Heart right ventricle (tissue), 16 donors: ENCODE results near the gene PPP1R36. TPM values are rescaled to one million over a fixed set of nuclear protein-coding genes. Genes with fewer than 3 reads are reported as not detected.
"Not testable (repeated sequence)": the region's sequence is repeated elsewhere in the genome, so short reads cannot be mapped to it uniquely, and the experiment has no call there.

Source experiments
- ATAC-seq, 8 donors: fragments of 200-7000 bp; cut with Tn5 transposase; one replicate each; pipeline ENCODE4 v1.9.1; 2020; ENCODE audit warnings: mild to moderate bottlenecking in 8 of 8, moderate library complexity in 8 of 8, moderate number of reproducible peaks in 1 of 8
- DNase-seq, 2 donors: peaks; one replicate each; pipeline ENCODE4 v3.0.0-alpha.2; 2020
- H3K27ac ChIP-seq, 10 donors: fragments of 200-600 bp; sonication (generic) in 2 of 10; one replicate each; pipeline versions ENCODE4 v1.5.0 to v1.8.0; 2020 to 2022; ENCODE audit warnings: mild to moderate bottlenecking in 3 of 10
- H3K27me3 ChIP-seq, 7 donors: fragments of 200-600 bp; one replicate each; pipeline ENCODE4 v1.8.0; 2021 to 2022; ENCODE audit warnings: mild to moderate bottlenecking in 2 of 7
- H3K36me3 ChIP-seq, 9 donors: fragments of 200-600 bp; sonication (generic) in 1 of 9; one replicate each; pipeline versions ENCODE4 v1.5.0 to v1.8.0; 2020 to 2022; ENCODE audit warnings: mild to moderate bottlenecking in 2 of 9
- H3K4me1 ChIP-seq, 9 donors: fragments of 200-600 bp; sonication (generic) in 1 of 9; one replicate each; pipeline versions ENCODE4 v1.5.0 to v1.8.0; 2020 to 2022; ENCODE audit warnings: mild to moderate bottlenecking in 4 of 9
- H3K4me3 ChIP-seq, 10 donors: fragments of 200-600 bp; sonication (generic) in 2 of 10; one replicate each; pipeline versions ENCODE4 v1.5.0 to v1.8.0; 2020 to 2022; ENCODE audit warnings: mild to moderate bottlenecking in 7 of 10, moderate library complexity in 2 of 10
- H3K9me3 ChIP-seq, 11 donors: fragments of 200-600 bp in 10 of 11; sonication (generic) in 2 of 11; one replicate each; pipeline versions ENCODE4 v1.5.0 to v1.8.0; 2013 to 2022; ENCODE audit warnings: mild to moderate bottlenecking in 2 of 11, control low read depth in 1 of 11, moderate library complexity in 1 of 11
- CTCF ChIP-seq, 9 donors: fragments of 200-600 bp; sonication (generic) in 2 of 9; IDR thresholded peaks; one replicate each; pipeline versions ENCODE4 v1.5.0 to v1.8.0; 2021 to 2022; ENCODE audit warnings: antibody characterized with exemption in 9 of 9, mild to moderate bottlenecking in 5 of 9, moderate library complexity in 1 of 9
- WGBS, 2 donors: extraction: QIAGEN DNeasy Blood & Tissue Kit; methylation state at CpG; one replicate each; pipeline ENCODE4 v1.1.7; 2013; ENCODE audit warnings: inconsistent platforms in 1 of 2; 5-methylcytosine and 5-hydroxymethylcytosine counted together
- intact Hi-C, 10 donors: fragments of 100-400 bp; cut with DNase I; formaldehyde crosslinking; loops; one replicate each; pipeline versions ENCODE4 v1.11.1 to v1.14.2; 2022
- polyA plus RNA-seq, 2 donors: library from polyadenylated mRNA; stranded (reverse); fragments of 200-250 nt; gene quantifications; one replicate each; pipeline ENCODE4 v1.2.3, GENCODE V29; 2013
- total RNA-seq, 10 donors: library from RNA; stranded (reverse); fragmentation: NEBNext Ultra II Directional in 3 of 10; extraction: Animal tissue kit (Norgen Biotek cat#: 25700) in 3 of 10; gene quantifications; one replicate each; pipeline versions ENCODE4 v1.2.1 to v1.2.4, GENCODE V29; 2021 to 2023
- donor health status: Arrhythmogenic right ventricular cardiomyopathy.
- donor health status: ischemic (EF 13 %, LVEDD 7.1; RV severe dilation, severe dysfunction).
- donor health status: healthy with polysubstance abuse.
- donor health status: DM: no; HTN: yes; CAD: no.
- donor health status: DM: no; HTN: no; CAD: no.
- donor health status: ischemic (EF 25% LVEDD 6.9; RV normal size, moderate dysfunction).
- donor health status: ischemic (EF 25% LVEDD 5.7; RV mildly dilated, moderate dysfunction).
- donor health status: healthy.
- donor health status: DM: yes; HTN: yes; CAD: no.
- donor health status: Ischemic cardiomyopathy.
- donor health status: ischemic (EF 35%, LVEDD 5.7; RV mildly dilated, moderate dysfunction).
- donor health status: nonischemic (EF 11% LVEDD 7.7; RV severe dilation, severe dysfunction).
- donor health status: DM: yes; HTN: yes; CAD: no.
- donor health status: PGD.
- donor health status: ischemic (EF 29% LVEDD 5.4; RV normal size, mild dysfunction).
- donor health status: nonischemic (EF 23%, LVEDD 6.1; RV moderate dilation, normal function).

PPP1R36 gene
- total and polyA plus RNA-seq, 12 donors = 0.07 to 0.85 (median 0.49) TPM; not detected in 2

- H3K27me3 ChIP-seq = no peaks in the 10 kb centered on the region
- H3K4me3 ChIP-seq = no peak overlapping the region
- peak in 7 of 8 donors; percentile 43 to 81 (median 54) for ATAC-seq
- peak overlapping the region in 1 of 10 donors; percentile 28 for H3K27ac ChIP-seq
- intact Hi-C loops = no loop called here
- no peaks in the 10 kb centered on the region for H3K9me3 ChIP-seq
- peaks cover 0 to 4% (median 0%) of the 10 kb centered on the region in 9 donors for H3K4me1 ChIP-seq
- 65 to 67% methylated on average over 15 of the region's 15 CpGs for WGBS, 2 donors
- peak in 1 of 2 donors; percentile 31 for DNase-seq
- no peaks in the 10 kb centered on the region for H3K36me3 ChIP-seq
- no peak for TF ChIP-seq CTCF (IDR thresholded peaks at IDR 0.05)
Observed at GRCh38 chr14:64625386-64626232, 75.8 kb downstream of the PPP1R36 start.

- DNase-seq = no peak
- intact Hi-C loops = no loop called here
- 69 to 70% methylated on average over 7 of the region's 7 CpGs for WGBS, 2 donors
- Histone ChIP-seq H3K4me1 (peaks cover 0 to 4% (median 0%) of the 10 kb centered on the region in 9 donors), H3K36me3 (no peaks in the 10 kb centered on the region), H3K27ac (no peak overlapping the region), H3K27me3 (no peaks in the 10 kb centered on the region), H3K4me3 (no peak overlapping the region), H3K9me3 (no peaks in the 10 kb centered on the region)
- no peak for TF ChIP-seq CTCF (IDR thresholded peaks at IDR 0.05)
- peak in 1 of 8 donors; percentile 29 for ATAC-seq
Observed at GRCh38 chr14:64628940-64629408, 79.2 kb downstream of the PPP1R36 start.

- intact Hi-C loops = loop anchor here in 8 of 10 donors (10.0 kb wide), 5 partner anchors 86 to 286 kb away; partner anchors contain the start of genes HSPA2 (in 2 of the 8) and PPP1R36 (in 2 of the 8)
- H3K4me3 ChIP-seq = no peak overlapping the region
- H3K27me3 ChIP-seq = no peaks in the 10 kb centered on the region
- 94 to 98% methylated on average over 1 of the region's 1 CpG for WGBS, 2 donors
- no peak for TF ChIP-seq CTCF (IDR thresholded peaks at IDR 0.05)
- no peaks in the 10 kb centered on the region for H3K9me3 ChIP-seq
- no peak for ATAC-seq
- H3K4me1 ChIP-seq = peaks cover 0 to 4% (median 0%) of the 10 kb centered on the region in 9 donors
- DNase-seq = no peak
- H3K36me3 ChIP-seq = no peaks in the 10 kb centered on the region
- no peak overlapping the region for H3K27ac ChIP-seq
Observed at GRCh38 chr14:64630778-64631177, 81.0 kb downstream of the PPP1R36 start.

- H3K36me3 ChIP-seq, H3K9me3 ChIP-seq, H3K4me3 ChIP-seq, H3K4me1 ChIP-seq, DNase-seq, H3K27ac ChIP-seq, H3K27me3 ChIP-seq, ATAC-seq: not testable (repeated sequence)
- whole genome bisulfite sequencing, 2 donors = 98 to 99% methylated on average over 3 of the region's 3 CpGs
- intact Hi-C loops = loop anchor here in 8 of 10 donors (10.0 kb wide), 5 partner anchors 86 to 286 kb away; partner anchors contain the start of genes HSPA2 (in 2 of the 8) and PPP1R36 (in 2 of the 8)
Observed at GRCh38 chr14:64631222-64631621, 81.5 kb downstream of the PPP1R36 start.
